Measurements from ENCODE around the gene MAP3K3. TPM values are rescaled to one million over a fixed set of nuclear protein-coding genes. Genes with fewer than 3 reads are reported as not detected.

The MAP3K3 gene
- total and polyA plus RNA-seq, 2 donors (not counting 1 experiment from before 2014, with no cell fraction given), result 49.1 to 74.7 TPM

DNA sequence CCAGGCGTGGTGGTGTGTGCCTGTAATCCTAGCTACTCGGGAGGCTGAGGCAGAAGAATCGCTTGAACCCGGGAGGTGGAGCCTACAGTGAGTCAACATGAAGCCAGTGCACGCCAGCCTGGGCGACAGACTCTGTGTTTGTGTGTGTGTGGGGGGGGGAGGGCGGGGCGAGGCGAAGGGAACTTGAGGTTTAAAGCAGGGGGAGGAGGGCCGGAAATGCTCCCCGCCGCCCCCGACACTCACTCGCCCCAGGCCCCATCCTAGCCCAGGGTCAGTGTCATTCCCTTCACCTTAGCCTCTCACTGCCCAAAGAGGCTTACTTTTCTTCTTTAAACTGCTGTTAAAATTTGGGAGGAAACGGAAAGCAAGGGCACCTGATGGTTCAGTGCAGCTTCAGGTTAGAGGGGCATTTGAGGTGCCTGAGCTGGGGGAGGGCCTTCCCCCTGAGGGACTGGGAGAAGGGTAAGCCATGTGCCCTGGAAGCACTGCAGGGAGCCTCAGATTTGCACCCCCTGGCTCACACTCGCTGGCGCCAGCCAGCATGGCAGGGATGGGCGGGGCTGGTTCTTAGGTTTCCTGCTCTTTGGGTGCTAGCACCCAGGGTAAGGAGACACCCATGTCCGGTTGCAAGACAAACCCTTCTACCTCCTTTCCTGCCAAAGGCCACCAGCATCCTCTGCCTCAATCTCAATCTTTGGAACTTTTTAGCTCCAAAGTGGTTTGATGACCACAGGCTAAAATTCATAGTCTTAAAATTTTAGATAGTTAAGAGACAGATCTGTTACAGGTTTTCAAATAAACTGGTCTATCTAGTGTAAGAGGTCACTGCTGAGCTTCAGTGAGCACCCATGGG lies 79.9 kb downstream of the MAP3K3 start:
- TF ChIP-seq EZH2 (IDR thresholded peaks at IDR 0.05; ENCODE audit: borderline replicate concordance, insufficient read depth, low read depth, low read length, poor library complexity, severe bottlenecking), result no peak
- TF ChIP-seq, protein P1, sequence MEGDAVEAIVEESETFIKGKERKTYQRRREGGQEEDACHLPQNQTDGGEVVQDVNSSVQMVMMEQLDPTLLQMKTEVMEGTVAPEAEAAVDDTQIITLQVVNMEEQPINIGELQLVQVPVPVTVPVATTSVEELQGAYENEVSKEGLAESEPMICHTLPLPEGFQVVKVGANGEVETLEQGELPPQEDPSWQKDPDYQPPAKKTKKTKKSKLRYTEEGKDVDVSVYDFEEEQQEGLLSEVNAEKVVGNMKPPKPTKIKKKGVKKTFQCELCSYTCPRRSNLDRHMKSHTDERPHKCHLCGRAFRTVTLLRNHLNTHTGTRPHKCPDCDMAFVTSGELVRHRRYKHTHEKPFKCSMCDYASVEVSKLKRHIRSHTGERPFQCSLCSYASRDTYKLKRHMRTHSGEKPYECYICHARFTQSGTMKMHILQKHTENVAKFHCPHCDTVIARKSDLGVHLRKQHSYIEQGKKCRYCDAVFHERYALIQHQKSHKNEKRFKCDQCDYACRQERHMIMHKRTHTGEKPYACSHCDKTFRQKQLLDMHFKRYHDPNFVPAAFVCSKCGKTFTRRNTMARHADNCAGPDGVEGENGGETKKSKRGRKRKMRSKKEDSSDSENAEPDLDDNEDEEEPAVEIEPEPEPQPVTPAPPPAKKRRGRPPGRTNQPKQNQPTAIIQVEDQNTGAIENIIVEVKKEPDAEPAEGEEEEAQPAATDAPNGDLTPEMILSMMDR (IDR thresholded peaks at IDR 0.05), result no peak
- Histone ChIP-seq H3K36me3 (replicated peaks in 1 of 2; ENCODE audit: control extremely low read depth in 1 of 2, control insufficient read depth in 1 of 2, extremely low read depth in 1 of 2, insufficient read depth in 2 of 2, low read length in 1 of 2) (peaks cover 0 to 35% of the 10 kb centered on the region in 2 experiments), H2AFZ (ENCODE audit: insufficient read depth, low read depth, low read length, poor library complexity, severe bottlenecking) (no peak overlapping the region), H3K9me3 (ENCODE audit: control extremely low read depth in 1 of 3, control insufficient read depth in 2 of 3, insufficient read depth in 1 of 3, low read length in 2 of 3) (peaks cover 0 to 6% (median 0%) of the 10 kb centered on the region in 3 donors), H3K27me3 (replicated peaks in 1 of 4; ENCODE audit: control extremely low read depth in 1 of 4, control insufficient read depth in 3 of 4, insufficient read depth in 4 of 4, low read length in 3 of 4) (no peaks in the 10 kb centered on the region), H3K9ac (ENCODE audit: low read length) (peak overlapping the region; percentile 64), H3K79me2 (ENCODE audit: control insufficient read depth, insufficient read depth, low read length) (peaks cover 52% of the 10 kb centered on the region), H3K4me1 (ENCODE audit: control insufficient read depth in 2 of 2, insufficient read depth in 2 of 2, low read length in 2 of 2) (peaks cover 59 to 66% of the 10 kb centered on the region in 2 donors), H3K4me3 (ENCODE audit: control extremely low read depth in 1 of 5, extremely low read depth in 1 of 5, insufficient read depth in 1 of 5, low read depth in 2 of 5, low read length in 4 of 5) (peak overlapping the region; percentile 53 to 98 (median 67)), H3K27ac (ENCODE audit: low read length in 2 of 2) (peak overlapping the region; percentile 77 to 95), H4K20me1 (ENCODE audit: control insufficient read depth, insufficient read depth, low read length, poor library complexity, severe bottlenecking) (peaks cover 37% of the 10 kb centered on the region), H3K4me2 (replicated peaks; ENCODE audit: low read depth, low read length, poor library complexity, severe bottlenecking) (peak overlapping the region; percentile 99)
- ATAC-seq (ENCODE audit: low read depth) (peak; percentile 5), DNase-seq (peak; percentile 77)
- H3K27me3 Mint-ChIP-seq, result no peaks in the 10 kb centered on the region
- peak overlapping the region; percentile 99 for H3K27ac Mint-ChIP-seq
- H3K9me3 Mint-ChIP-seq (ENCODE audit: insufficient read depth), result no peaks in the 10 kb centered on the region
- WGBS (ENCODE audit: insufficient coverage), result 0% methylated on average over 7 of the region's 19 CpGs
- H3K4me3 Mint-ChIP-seq, result peak overlapping the region; percentile 89
- CTCF ChIA-PET, result interaction anchor here (1.0 to 4.0 kb wide), 6 partner anchors 8 to 277 kb away, joined by 3 to 26 read pairs (median 7); partner anchors contain the start of genes CCDC47 and STRADA
- peaks cover 68% of the 10 kb centered on the region for H3K4me1 Mint-ChIP-seq
- POLR2A ChIA-PET, result interaction anchor here (0.5 to 10.6 kb wide), 14 partner anchors 8 to 804 kb away, joined by 3 to 113 read pairs (median 5); partner anchors contain the start of genes CCDC47, CEP95, DDX42 and DDX5
- intact Hi-C loops (cut with micrococcal nuclease), result loop anchor here (1.0 to 5.0 kb wide), 2 partner anchors 39 to 805 kb away; partner anchors contain the start of genes CEP95, DDX5 and STRADA
